DMS153 treated with DMSO at 0.1 percent for 48 hours (cell line): Measurements from ENCODE around the gene IL26.
A peak's percentile ranks its signal among the peaks of the same experiment; 100 is the strongest.

ENCODE experiments used
- DNase-seq: peaks from one replicate; lab custom pipeline; 2025; ENCODE audit not compliant: unreplicated experiment; lab: John Stamatoyannopoulos, UW

IL26 gene

DNA sequence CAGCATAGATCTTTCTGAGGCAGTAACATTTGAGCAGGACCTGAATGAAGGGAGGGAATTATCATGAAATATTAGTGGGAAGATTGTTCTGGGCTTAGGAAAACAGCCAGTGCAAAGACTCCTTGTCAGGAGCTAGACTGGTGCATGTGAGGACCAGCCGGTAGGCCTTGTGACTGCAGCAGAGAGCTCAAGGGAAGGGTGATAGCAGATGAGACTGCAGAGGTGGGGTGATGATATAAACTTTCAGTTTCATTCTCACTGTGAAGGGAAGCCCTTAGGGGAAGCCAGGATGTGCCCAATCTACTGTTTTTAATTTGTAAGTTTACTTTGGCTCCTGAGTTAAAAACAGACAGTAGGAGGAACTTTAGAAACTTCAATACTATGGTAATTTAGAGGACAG is 15.4 kb upstream of the IL26 start:
- DNase-seq = no peak

DNA sequence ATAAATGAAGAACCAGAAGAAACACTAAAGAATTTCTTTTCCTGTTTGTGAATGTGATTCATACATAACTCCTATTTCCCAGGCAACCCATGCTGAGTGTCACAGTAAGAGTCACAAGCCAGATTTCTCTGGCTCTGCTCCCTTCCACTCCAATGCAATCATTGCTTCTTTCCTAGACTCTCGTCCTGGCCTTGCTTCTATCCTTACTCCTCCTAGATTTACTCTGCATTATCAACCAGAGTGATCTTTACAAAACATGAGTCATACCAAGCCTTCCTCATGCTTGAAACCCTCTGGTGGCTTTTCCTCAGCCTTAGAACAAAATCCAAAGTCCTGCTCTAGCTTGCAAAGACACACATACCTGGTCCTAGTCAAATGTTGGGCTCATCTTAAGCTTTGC is 14.5 kb upstream of the IL26 start:
- no peak for DNase-seq

DNA sequence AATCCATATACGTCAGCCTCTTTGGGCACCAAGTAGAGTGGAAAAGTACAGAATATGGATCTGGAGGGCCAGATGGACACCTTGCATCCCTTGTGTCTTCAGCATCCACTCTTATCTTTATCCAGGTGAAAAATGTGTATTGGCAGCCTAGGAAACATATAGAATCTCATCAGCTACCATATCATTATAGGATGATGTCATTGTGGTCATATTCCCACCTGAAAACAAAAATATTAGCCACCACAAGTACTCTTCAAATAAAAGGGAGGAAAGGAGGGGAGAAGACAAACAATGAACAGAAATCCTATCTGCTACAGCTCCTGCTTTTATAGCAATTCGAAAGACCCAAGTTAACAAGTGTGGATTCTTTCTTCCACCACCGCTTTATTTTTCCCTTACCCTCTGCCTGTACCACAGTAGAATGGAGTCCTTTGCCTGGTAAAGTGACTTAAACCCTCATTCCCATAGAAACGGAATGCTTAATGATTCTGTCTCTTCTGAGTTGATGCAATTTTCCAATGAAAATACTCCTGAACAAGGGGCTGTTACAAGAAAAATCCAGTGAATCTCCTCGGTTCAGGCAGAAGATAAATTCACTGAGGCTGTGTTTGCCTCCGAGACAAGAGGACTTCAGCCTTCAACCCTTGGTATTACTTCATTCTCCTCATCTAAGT is 13.8 kb upstream of the IL26 start:
- no peak for DNase-seq

DNA sequence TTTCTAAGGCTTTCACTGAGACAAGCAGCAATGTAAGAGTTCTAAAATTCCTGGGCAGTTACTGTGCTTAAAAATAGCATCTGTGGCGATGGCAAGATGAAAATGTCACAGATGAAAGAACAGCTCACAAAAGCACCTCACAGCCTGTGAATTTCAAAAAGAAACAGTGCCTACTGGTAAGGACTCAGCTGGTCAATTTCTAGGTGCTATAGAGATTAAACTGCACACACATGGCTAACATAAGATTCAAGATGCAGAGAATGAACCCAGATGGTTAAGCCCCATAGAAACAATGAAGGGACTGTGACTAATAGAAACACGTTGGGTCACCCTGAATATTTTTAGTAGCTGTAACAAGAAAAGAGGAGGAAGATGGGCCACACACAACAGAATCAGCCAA is 12.0 kb upstream of the IL26 start:
- DNase-seq = no peak

DNA sequence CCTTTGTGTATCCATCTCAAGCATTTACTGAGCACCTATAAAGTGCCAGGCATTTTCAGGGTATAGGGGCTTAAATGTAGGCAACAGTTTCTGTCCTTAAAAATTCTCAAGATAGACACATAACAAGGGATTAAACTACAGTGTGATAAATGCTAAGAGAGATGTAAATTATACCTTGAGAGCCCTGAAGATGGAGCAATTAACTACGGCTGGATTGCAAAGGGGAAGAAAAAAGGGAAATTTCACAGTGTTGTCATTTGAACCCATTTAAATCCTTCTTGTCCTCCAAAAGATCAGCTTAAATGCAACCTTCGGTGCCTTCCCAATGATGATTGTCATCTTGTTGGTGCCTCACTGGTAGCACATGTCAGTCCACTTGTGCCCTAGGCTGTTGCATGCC is 11.5 kb upstream of the IL26 start:
- no peak for DNase-seq

DNA sequence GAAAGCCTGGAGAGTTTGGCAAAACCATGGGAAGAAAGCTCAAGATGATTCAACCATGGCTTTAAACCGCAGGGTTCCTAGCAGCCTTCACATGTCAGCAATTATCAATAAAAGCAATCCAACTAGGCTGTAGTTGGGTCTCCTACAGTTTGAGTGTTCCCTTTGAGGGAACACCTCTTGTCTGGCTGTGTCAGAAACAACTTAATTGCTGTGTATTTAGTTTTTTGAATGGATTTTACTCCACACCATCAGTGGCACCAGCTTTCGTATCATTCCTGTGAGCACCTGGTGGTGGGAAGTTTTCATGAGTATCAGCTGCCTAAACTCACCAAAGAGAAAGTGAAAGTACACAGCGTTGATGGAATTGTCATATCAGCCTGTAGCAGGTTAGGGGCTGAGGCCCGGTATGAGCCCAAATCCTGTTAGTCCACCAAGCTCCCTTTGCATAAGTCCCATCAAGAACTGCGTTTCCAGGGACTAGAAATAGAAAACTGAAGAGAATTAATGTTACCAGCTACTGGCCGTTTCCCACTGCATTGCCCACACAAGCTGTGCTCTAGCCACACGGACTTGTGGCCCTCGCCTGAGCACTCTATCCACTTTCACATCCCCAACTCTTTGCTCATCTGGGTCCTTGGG is 10.9 kb upstream of the IL26 start:
- DNase-seq = peak; percentile 52

DNA sequence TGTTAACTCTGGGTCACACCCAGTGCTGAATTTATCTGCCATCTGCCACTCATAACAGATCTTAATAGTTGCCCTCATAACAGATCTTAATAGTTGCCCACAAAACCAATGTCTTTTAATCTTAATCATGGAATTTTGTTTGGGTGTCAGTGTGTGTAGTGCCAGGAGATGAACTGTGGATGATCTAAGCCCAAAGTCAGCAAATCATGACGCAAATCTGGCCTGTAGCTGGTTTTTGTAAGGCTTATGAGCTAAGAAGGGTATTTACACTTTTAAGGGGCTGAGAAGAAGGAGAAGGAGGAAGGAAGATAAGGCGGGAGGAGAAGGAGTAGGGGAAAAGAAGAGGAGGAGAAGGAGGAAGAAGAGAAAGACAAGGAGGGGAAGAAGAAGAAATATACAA is 10.0 kb upstream of the IL26 start:
- DNase-seq = no peak

DNA sequence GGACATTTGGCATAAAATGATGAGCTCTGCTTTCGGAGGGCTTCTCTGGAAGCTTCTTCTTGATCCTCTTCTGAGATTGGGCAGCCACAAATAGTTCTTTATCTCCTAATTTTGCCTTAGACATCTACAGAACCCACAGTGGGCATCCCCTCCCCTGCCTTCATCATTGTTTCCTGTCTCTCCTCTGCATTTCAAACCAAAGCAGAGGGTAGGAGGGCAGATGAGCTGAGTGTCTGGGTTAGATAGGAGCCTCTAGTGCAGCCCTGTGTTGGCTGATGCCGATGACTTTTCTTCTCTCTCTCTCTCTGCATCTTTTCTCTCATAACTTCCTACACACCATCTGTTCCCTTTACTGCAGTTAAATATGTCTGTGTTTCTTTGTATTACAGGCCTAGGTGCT is 8.5 kb upstream of the IL26 start:
- DNase-seq = no peak

DNA sequence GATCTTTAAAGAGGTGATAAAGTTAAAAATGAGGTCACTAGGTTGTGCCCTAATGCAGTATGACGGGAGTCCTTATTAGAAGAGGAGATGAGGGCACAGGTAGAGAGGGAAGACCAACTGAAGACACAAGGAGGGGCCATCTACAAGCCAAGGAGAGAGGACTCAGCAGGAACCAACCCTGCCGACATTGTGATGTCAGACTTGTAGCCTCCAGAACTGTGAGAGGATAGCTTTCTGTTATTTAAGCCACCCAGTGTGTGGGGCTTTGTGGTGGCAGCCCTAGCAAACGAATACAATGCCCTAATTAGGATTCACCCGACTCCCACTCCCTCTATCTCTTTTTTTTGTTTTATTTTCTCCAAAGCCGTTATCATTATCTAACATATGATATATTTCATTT is 7.9 kb upstream of the IL26 start:
- no peak for DNase-seq

DNA sequence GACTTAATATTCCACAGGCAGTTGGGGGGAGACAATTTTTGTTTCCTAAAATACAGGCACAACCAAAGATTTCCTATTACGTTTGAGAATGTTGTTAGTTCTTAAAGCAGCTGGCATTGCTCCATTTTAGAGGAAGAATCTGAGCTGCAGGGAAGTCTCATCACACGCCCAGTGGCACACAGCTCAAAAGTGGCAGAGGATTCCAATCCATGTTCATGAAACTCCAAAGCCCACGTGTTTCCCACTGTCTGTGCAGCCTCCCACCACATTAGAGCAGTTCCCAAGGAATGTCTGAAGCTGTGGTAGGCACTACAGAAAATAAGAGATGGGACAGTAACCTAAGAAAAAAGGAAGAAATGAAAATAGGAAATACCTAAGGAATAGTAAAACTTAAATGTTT is 6.1 kb upstream of the IL26 start:
- DNase-seq = no peak

DNA sequence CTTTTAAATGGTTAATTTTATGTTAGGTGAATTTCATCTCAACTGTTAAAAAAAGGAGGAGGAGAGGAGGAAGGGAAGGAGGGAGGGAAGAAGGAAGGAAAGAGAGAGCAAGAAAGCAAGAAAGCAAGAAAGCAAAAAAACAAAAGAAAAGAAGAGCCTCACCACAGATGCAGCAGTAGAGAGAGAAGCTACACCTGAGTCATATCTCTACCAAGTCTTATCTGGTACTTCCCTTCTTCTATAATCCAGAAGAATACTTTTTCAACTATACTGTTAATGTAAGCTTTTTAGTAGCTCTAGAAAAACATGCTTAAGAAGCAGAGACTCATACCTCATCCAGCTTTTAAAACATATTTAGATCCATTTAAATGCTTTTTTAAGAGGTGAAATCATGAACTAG is 5.6 kb upstream of the IL26 start:
- DNase-seq = no peak

DNA sequence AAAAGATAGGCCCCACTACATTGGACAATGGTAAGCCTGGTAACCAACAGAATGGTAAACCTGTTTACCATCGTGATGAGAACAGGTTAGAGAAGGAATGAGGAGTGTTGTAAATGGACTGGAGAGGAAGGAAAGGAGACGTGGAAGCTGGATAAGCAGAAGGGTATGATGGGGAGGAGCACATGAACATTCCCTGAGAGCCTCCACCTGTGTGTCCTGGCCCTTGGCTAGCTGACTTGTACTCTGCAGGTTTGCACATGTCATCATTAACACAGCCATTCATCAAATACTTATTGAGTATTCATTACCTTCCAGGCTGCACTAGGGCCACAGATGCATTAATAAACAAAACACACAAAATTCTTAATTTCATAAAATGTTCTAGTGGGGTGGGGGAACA is 4.3 kb upstream of the IL26 start:
- no peak for DNase-seq

DNA sequence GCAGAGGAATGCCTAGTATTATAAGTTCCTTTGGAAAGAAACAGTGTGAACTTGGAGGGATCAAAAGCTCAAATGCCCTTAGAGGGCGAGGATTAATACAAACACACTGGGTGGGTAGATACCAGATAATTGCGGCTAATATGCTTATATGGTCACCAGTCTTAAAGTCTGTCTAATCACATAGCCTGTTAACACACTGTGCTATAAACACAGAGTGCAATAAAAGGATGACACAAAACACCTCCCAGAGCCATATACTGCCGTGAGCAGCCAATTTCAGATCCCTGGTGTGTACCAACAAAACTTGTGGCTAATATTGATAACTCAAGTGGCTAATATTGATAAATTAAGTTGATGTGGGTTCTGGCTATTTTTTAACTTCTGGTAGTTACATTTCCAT is 1.7 kb upstream of the IL26 start:
- no peak for DNase-seq

DNA sequence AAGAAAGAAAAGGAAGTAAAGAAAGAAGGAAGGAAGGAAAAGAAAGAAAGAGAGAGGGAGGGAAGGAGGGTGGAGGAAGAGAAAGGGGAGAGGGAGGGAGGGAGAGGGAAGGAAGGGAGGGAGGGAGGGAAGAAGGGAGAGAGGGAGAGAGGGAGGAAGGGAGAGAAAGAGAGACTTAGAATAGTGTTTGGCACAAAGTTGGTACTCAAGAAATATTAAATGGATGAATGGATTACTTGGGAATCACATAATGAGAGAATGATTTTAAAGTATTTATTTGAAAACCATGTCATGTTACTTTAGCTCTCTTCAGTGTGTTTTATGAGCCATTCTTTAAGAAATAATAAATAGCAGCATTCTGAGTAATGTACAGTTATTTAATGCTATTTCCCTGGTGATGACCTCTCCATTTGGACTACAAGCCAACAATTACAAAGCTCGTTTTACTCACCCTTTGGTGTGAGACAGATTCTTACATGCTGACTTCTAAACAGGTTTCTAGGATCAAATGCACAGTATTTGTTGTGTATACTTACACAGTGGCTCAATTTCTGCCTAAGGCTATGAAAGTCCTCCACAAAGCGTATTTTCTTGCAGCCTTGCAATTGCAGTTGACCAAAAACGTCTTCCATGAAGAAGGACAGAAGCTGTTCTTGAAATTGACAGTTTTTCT is 861 bp downstream of the IL26 start:
- DNase-seq = no peak

DNA sequence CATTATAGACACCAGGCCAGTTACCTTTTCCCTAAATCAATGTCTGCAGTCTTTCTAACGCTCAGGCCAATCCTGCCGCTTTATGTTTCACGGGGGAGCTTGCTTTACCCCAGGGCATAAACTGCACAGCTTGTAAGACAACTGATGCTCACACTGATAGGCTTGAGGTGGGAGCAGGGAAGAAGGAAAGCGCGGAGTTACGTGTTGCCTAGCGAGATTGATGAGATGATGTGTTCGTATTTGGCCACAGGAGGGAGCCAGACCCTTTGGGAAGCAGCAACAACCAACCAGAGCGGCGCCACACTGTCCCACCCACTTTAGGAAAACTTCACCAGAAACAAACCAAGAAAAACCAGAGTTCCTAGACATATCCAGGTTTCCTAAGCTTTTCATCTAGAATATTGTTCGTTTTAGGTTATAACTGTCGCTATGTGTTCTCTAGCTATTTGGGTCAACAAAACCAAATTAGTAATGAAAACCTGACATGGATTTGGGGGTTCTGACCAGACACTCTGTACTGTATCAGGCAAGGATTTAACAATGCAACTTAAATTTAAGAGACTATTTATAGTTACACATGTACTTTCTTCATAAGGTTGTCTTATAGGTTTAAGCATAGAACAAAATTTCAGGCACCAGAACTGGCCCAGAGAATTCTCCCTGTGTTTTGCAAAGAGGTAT is 2.4 kb downstream of the IL26 start:
- no peak for DNase-seq

DNA sequence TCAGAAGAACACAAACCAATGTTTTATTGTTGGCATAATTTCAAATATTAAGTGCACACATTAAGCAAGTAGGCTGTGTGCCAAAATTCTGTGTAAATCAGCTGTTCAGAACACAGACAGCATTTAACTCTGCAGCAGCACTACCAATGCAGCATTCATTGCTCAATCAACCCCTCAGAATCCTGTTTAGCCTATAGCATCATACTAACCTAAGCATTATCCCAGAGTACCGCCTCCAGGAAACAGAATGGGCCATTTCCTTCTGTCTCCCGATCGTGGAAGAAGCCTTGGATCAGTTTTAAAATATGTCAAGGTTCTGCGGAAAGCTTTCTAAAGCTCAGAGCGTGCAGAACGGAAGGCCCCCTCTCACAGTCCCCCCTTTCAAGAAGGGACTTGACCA is 3.3 kb downstream of the IL26 start:
- peak; percentile 20 for DNase-seq

DNA sequence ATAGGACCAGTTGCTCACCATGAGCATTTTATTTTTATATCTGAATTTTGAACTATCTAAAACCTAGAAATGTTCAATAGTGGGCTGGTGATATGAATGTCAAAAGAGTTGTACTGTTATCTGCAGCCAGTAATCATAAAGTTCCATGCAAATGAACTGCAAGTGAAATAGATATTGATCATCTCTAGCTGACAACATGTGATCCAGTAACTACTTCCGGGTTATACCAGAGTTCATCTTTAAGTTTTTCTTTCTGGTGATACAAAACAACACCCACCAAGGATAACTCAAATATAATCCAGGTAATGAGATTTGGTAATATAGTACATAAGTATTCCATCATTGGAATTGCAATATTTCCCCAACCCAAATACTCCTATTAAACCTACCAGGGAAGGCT is 4.1 kb downstream of the IL26 start:
- no peak for DNase-seq

DNA sequence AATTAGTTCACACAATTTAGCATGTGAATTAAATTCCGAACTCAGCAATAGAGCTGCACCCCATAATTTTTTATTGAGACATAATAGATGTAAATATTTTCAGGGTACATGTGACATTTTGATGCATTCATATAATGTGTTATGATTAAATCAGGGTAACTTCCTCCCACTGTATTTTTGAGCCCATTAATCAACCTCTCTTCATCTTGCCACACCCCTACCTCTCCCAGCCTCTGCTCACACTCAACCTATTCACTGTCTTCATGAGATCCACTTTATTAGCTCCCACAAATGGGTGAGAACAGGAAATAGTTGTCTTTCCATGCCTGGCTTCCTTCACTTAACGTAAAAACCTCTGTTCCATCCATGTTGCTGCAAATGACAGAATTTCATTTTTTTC is 14.7 kb downstream of the IL26 start:
- DNase-seq = no peak

DNA sequence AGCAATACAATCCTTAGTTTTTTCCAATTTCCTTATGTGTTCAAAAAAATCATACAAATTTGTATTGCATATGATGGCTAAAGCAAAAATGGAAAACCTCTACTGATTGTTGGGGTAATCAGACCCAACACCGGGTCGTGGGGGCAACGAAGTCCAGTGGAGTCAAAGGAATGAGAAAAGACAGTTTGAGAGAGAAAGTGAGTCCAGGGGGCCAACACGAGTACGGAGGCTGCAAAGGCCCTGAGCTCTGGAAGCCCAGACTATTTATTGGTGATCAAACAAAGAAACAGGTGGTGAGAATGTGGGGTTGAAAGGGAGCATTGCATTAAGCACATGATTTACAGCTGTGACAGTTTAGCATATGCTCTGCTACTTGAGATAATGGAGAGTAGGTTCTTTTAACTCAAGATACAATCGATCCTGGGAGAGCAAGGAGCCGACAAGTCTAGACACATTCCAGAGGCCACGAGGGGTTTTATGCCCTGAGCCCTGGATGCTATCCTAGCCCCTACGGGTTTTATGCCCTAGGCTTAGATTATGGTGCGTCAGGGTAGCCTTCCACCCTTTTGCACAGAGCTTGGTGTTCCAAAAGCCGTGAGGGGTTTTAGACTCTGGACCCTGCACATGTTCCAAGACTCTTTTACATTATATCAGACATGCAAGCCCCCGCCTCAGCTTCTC is 16.4 kb downstream of the IL26 start:
- DNase-seq = peak; percentile 50

DNA sequence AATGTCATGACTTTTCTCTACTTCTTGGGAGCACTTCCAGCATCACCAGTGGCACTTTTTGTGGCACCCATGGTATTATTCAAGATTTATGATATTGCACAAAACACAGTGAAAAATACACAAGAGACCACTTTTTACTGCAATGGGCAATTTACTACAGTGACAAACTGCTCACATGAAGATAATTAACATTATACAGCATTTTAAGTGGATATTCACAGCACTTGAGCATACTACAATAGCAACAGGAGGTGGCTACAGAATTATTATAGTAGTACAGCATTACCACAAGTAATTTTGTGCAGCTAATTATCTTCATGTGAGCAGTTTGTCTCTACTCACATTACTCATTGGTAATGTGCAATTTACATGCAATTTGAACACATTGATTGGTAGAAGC is 18.3 kb downstream of the IL26 start:
- DNase-seq = peak; percentile 78

DNA sequence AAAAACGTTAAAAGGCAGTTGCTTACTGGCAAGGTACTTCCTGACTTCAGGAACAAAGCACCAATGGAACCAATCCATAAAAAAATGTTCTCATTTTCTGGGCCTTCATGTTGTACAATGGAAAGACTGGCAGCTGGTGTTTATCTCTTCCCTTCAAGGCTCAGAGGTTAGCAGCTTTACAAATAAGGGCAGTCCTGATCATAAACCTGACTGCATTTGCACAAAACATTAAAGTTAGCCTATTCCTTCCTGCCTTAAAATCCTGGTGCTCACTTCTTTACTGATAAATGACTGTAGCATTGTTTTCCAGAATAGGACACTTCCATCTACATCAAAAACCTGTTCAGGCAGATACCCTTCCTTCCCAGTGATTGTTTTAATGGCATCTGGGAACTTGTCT is 19.2 kb downstream of the IL26 start:
- DNase-seq = peak; percentile 89

DNA sequence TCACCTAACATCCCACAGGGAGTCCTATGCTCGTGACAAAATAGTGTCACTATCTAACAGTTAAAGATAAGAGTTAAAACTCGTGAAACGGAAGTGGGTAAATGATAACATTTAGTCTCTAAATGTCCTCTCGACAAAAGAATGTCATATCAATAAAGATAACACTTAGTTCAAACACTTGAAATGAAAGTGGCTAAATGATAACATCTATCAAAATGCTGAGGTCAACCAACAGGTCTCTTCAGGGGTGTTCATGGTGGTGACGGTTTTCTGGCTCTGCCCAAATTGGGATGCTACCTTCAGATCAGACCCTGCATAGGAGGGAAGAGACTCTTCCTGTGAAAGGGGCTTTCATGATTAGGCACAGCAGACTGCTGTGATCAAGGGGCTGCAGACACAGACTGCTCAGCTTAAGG is 22.1 kb downstream of the IL26 start:
- no peak for DNase-seq
